SK-N-MC (cell line): ENCODE measurements around the gene GNG4.
"Not testable (repeated sequence)": the region's sequence is repeated elsewhere in the genome, so short reads cannot be mapped to it uniquely, and the experiment has no call there.

Experiments used
- DNase-seq: peaks from one replicate; pipeline ENCODE4 v3.0.0-alpha.2; 2011; ENCODE audit warnings: low read depth, low spot score
- H3K27ac ChIP-seq: fragments of 200-600 bp; sonication (generic); 2 replicates; pipeline ENCODE4 v1.5.1; 2016; ENCODE audit warnings: mixed run types
- H3K36me3 ChIP-seq: fragments of 200-600 bp; sonication (generic); 2 replicates; pipeline ENCODE4 v1.6.1; 2017; ENCODE audit warnings: antibody characterized with exemption, low read length, mixed read lengths; ENCODE audit not compliant: insufficient read depth
- H3K4me3 ChIP-seq: fragments of 200-600 bp; sonication (generic); 2 replicates; pipeline ENCODE4 v1.5.1; 2016
- H3K9ac ChIP-seq: fragments of 200-600 bp; sonication (generic); 2 replicates; pipeline ENCODE4 v1.8.0; 2017; ENCODE audit warnings: mixed run types, mixed read lengths; ENCODE audit not compliant: insufficient read length
- H3K9me3 ChIP-seq: fragments of 200-600 bp; sonication (generic); 2 replicates; pipeline ENCODE4 v1.6.1; 2017; ENCODE audit warnings: low read depth, mild to moderate bottlenecking, antibody characterized with exemption, low read length, moderate library complexity, mixed read lengths
- EZH2 ChIP-seq: fragments of 200-600 bp; sonication (generic); IDR thresholded peaks from one replicate; pipeline ENCODE4 v1.6.1; 2017; ENCODE audit warnings: antibody characterized with exemption
- FOXP2 ChIP-seq: optimal IDR thresholded peaks from 2 replicates; pipeline ENCODE3; 2011; ENCODE audit warnings: mild to moderate bottlenecking, moderate library complexity; ENCODE audit not compliant: insufficient read depth; ENCODE audit errors: extremely low read length, control extremely low read depth
- POLR2AphosphoS5 ChIP-seq: IDR thresholded peaks from 2 replicates; pipeline ENCODE4 v1.6.1; 2012; ENCODE audit warnings: mild to moderate bottlenecking, low read depth, low read length, borderline replicate concordance

The GNG4 gene

GRCh38 chr1:235553112-235553551, 96.5 kb downstream of the GNG4 start:
- Histone ChIP-seq H3K36me3 (no peaks in the 10 kb centered on the region), H3K9me3 (no peaks in the 10 kb centered on the region), H3K27ac (no peak overlapping the region), H3K4me3 (no peak overlapping the region), H3K9ac (no peak overlapping the region)
- DNase-seq = no peak
- TF ChIP-seq EZH2 = no peak
- TF ChIP-seq POLR2AphosphoS5 = no peak
- no peak for TF ChIP-seq FOXP2

GRCh38 chr1:235552146-235552716, 97.4 kb downstream of the GNG4 start:
- DNase-seq = no peak
- no peak for TF ChIP-seq FOXP2
- no peak for TF ChIP-seq EZH2
- TF ChIP-seq POLR2AphosphoS5 = no peak
- Histone ChIP-seq H3K4me3 (no peak overlapping the region), H3K9me3 (no peaks in the 10 kb centered on the region), H3K36me3 (no peaks in the 10 kb centered on the region), H3K9ac (no peak overlapping the region), H3K27ac (no peak overlapping the region)

- Histone ChIP-seq H3K9ac (no peak overlapping the region), H3K27ac (no peak overlapping the region), H3K4me3 (no peak overlapping the region), H3K9me3 (no peaks in the 10 kb centered on the region), H3K36me3 (no peaks in the 10 kb centered on the region)
- DNase-seq = no peak
- TF ChIP-seq EZH2 = no peak
- TF ChIP-seq FOXP2 = no peak
- TF ChIP-seq POLR2AphosphoS5 = no peak
Observed at GRCh38 chr1:235549351-235550139, 100.0 kb downstream of the GNG4 start.

- H3K9me3 ChIP-seq, DNase-seq, H3K4me3 ChIP-seq, H3K36me3 ChIP-seq, H3K27ac ChIP-seq, H3K9ac ChIP-seq: not testable (repeated sequence)
Observed at GRCh38 chr1:235546369-235547155, 103.0 kb downstream of the GNG4 start.

GRCh38 chr1:235545292-235545930, 104.2 kb downstream of the GNG4 start:
- no peaks in the 10 kb centered on the region for H3K9me3 ChIP-seq

GRCh38 chr1:235542845-235543244, 106.7 kb downstream of the GNG4 start:
- not testable (repeated sequence) for H3K9me3 ChIP-seq, H3K9ac ChIP-seq, DNase-seq, H3K36me3 ChIP-seq, H3K4me3 ChIP-seq, H3K27ac ChIP-seq

More at GRCh38 chr1:235545292-235545930, 104.2 kb downstream of the GNG4 start:
- Histone ChIP-seq H3K4me3 (no peak overlapping the region), H3K36me3 (no peaks in the 10 kb centered on the region), H3K27ac (no peak overlapping the region), H3K9ac (no peak overlapping the region)
- no peak for DNase-seq
- TF ChIP-seq POLR2AphosphoS5 (no peak), FOXP2 (no peak), EZH2 (no peak)

- TF ChIP-seq POLR2AphosphoS5 (no peak), FOXP2 (no peak), EZH2 (no peak)
- no peak overlapping the region for H3K9ac ChIP-seq
Observed at GRCh38 chr1:235533476-235534168, 116.0 kb downstream of the GNG4 start.

GRCh38 chr1:235532360-235532759, 117.2 kb downstream of the GNG4 start:
- TF ChIP-seq POLR2AphosphoS5 = no peak
- TF ChIP-seq EZH2 = no peak
- TF ChIP-seq FOXP2 = no peak

More at GRCh38 chr1:235533476-235534168, 116.0 kb downstream of the GNG4 start:
- no peaks in the 10 kb centered on the region for H3K36me3 ChIP-seq
- DNase-seq = no peak
- H3K27ac ChIP-seq = no peak overlapping the region
- H3K4me3 ChIP-seq = no peak overlapping the region
- no peaks in the 10 kb centered on the region for H3K9me3 ChIP-seq

More at GRCh38 chr1:235532360-235532759, 117.2 kb downstream of the GNG4 start:
- no peak overlapping the region for H3K4me3 ChIP-seq
- no peak overlapping the region for H3K27ac ChIP-seq
- DNase-seq = no peak
- no peak overlapping the region for H3K9ac ChIP-seq
- no peaks in the 10 kb centered on the region for H3K36me3 ChIP-seq
- H3K9me3 ChIP-seq = no peaks in the 10 kb centered on the region
